ENCODE data around the gene FAM107B. TPM values are rescaled to one million over a fixed set of nuclear protein-coding genes. Genes with fewer than 3 reads are reported as not detected.

Gene FAM107B
- total and polyA plus RNA-seq, 2 of the 8 experiments (the other 6 are each of a cell fraction or from before 2014, with no cell fraction given): 7.5 to 28.1 TPM

- Histone ChIP-seq H3K79me2 (ENCODE audit: control insufficient read depth in 1 of 2, insufficient read depth in 2 of 2, low read length in 2 of 2) (no peaks in the 10 kb centered on the region), H2AK5ac (ENCODE audit: low read depth, low read length) (no peak overlapping the region), H3K9ac (replicated peaks in 1 of 4; ENCODE audit: extremely low read depth in 1 of 4, low read depth in 3 of 4, low read length in 3 of 4) (no peak overlapping the region), H3K4me2 (ENCODE audit: insufficient read depth in 1 of 2, low read depth in 2 of 2, low read length in 2 of 2) (no peak overlapping the region), H3K14ac (ENCODE audit: insufficient read length) (no peak overlapping the region), H2BK120ac (replicated peaks; ENCODE audit: low read depth, low read length) (no peak overlapping the region), H2BK15ac (ENCODE audit: low read length) (no peak overlapping the region), H3K23me2 (ENCODE audit: low read depth, low read length) (no peaks in the 10 kb centered on the region), H3K27ac (ENCODE audit: low read depth, low read length) (no peak overlapping the region), H3K4me1 (replicated peaks in 1 of 4; ENCODE audit: control insufficient read depth in 3 of 4, insufficient read depth in 4 of 4, low read length in 3 of 4) (no peaks in the 10 kb centered on the region), H4K8ac (ENCODE audit: extremely low read depth, insufficient read depth, low read length) (no peak overlapping the region), H4K91ac (replicated peaks; ENCODE audit: insufficient read length, low read length) (no peak overlapping the region), H3K4me3 (ENCODE audit: extremely low read depth in 1 of 4, insufficient read depth in 2 of 4, low read depth in 3 of 4, low read length in 4 of 4) (no peak overlapping the region), H3K23ac (ENCODE audit: insufficient read length) (no peak overlapping the region), H3K79me1 (ENCODE audit: low read depth, low read length) (no peaks in the 10 kb centered on the region), H3K9me3 (ENCODE audit: insufficient read depth in 2 of 2, low read depth in 1 of 2, low read length in 1 of 2) (no peaks in the 10 kb centered on the region), H2BK5ac (ENCODE audit: low read depth, low read length) (no peak overlapping the region), H2BK12ac (ENCODE audit: low read depth, low read length) (no peak overlapping the region), H3K36me3 (ENCODE audit: control insufficient read depth in 2 of 4, insufficient read depth in 4 of 4, low read length in 3 of 4) (no peaks in the 10 kb centered on the region), H2BK20ac (ENCODE audit: low read length) (no peak overlapping the region), H3K27me3 (replicated peaks in 1 of 4; ENCODE audit: control insufficient read depth in 3 of 4, extremely low read depth in 1 of 4, insufficient read depth in 3 of 4, low read length in 3 of 4) (no peaks in the 10 kb centered on the region), H4K5ac (ENCODE audit: insufficient read length, low read depth, low read length) (no peak overlapping the region), H3K56ac (replicated peaks; ENCODE audit: insufficient read length, low read depth, low read length) (no peak overlapping the region), H4K20me1 (replicated peaks in 1 of 2; ENCODE audit: control insufficient read depth in 1 of 2, insufficient read depth in 2 of 2, low read length in 2 of 2) (no peaks in the 10 kb centered on the region), H2AFZ (ENCODE audit: low read length) (no peak overlapping the region), H3K4ac (replicated peaks; ENCODE audit: insufficient read length, low read depth, low read length) (no peak overlapping the region), H3K18ac (ENCODE audit: extremely low read depth, low read length) (no peak overlapping the region)
- no peak for FAIRE-seq
- no peak for DNase-seq (ENCODE audit: low read depth in 1 of 2, low spot score in 2 of 2)
- TF ChIP-seq, protein P1, sequence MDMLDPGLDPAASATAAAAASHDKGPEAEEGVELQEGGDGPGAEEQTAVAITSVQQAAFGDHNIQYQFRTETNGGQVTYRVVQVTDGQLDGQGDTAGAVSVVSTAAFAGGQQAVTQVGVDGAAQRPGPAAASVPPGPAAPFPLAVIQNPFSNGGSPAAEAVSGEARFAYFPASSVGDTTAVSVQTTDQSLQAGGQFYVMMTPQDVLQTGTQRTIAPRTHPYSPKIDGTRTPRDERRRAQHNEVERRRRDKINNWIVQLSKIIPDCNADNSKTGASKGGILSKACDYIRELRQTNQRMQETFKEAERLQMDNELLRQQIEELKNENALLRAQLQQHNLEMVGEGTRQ (IDR thresholded peaks at IDR 0.05; ENCODE audit: low read length): no peak
- TF ChIP-seq SP2 (IDR thresholded peaks at IDR 0.05; ENCODE audit: low read length) (no peak), TCF12 (IDR thresholded peaks at IDR 0.05; ENCODE audit: low read depth, low read length) (no peak), CREB1 (IDR thresholded peaks at IDR 0.05) (no peak), EGR1 (IDR thresholded peaks at IDR 0.05; ENCODE audit: borderline replicate concordance, low read depth, low read length) (no peak), ASH2L (IDR thresholded peaks at IDR 0.05; ENCODE audit: low read length) (no peak), YY1 (IDR thresholded peaks at IDR 0.05; ENCODE audit: low read depth, low read length) (no peak), KDM5A (IDR thresholded peaks at IDR 0.05; ENCODE audit: low read length) (no peak), RFX5 (IDR thresholded peaks at IDR 0.05; ENCODE audit: borderline replicate concordance, low read depth, low read length) (no peak), POU5F1 (IDR thresholded peaks at IDR 0.05; ENCODE audit: low read depth, low read length) (no peak), PHF8 (conservative IDR thresholded peaks at IDR 0.05; ENCODE audit: low read depth, low read length) (no peak)
- 84% methylated on average over 7 of the region's 7 CpGs; no CpG with 5 or more reads in 1 of the 2 experiments for WGBS, 2 experiments (ENCODE audit: extremely low coverage in 1 of 2, insufficient coverage in 1 of 2, insufficient read length in 1 of 2, insufficient replicate concordance in 2 of 2, low coverage in 1 of 2, low lambda C conversion rate in 2 of 2, missing lambda C conversion rate in 1 of 2)
- CTCF ChIA-PET (ENCODE audit: partially characterized antibody): interaction anchor here (0.6 kb wide), 1 partner anchor 106 kb away, joined by 4 read pairs; no protein-coding TSS in a partner anchor
- POLR2A ChIA-PET (ENCODE audit: partially characterized antibody): no interaction called here
These were observed 16.7 kb downstream of the FAM107B start for GRCh38 chr10:14757986-14758385.

Measured in H1 (cell line).